Mesendoderm (in vitro differentiated cells): ENCODE measurements around the gene LINC00237.

ENCODE experiments used
- DNase-seq: peaks from one replicate; pipeline ENCODE4 v3.0.0; 2013
- H2AK5ac ChIP-seq: 2 replicates; pipeline ENCODE4 v1.6.1; 2013; ENCODE audit warnings: low read length, inconsistent platforms
- H2BK120ac ChIP-seq: 2 replicates; pipeline ENCODE4 v1.6.1; 2013; ENCODE audit warnings: low read depth, mild to moderate bottlenecking, low read length, moderate library complexity, mixed read lengths
- H2BK15ac ChIP-seq: replicated peaks from 2 replicates; pipeline ENCODE4 v1.6.1; 2013; ENCODE audit warnings: low read depth, mild to moderate bottlenecking, moderate library complexity
- H2BK5ac ChIP-seq: 2 replicates; pipeline ENCODE4 v1.6.1; 2013; ENCODE audit warnings: low read length, inconsistent platforms
- H3K18ac ChIP-seq: 2 replicates; pipeline ENCODE4 v1.6.1; 2013; ENCODE audit warnings: mild to moderate bottlenecking, low read length, mixed read lengths
- H3K23ac ChIP-seq: one replicate; pipeline ENCODE4 v1.6.1; 2013; ENCODE audit warnings: low read length
- H3K27ac ChIP-seq: 2 replicates; pipeline ENCODE4 v1.5.1; 2013; ENCODE audit warnings: low read depth, mild to moderate bottlenecking, inconsistent platforms, low read length, moderate library complexity
- H3K27me3 ChIP-seq: 2 replicates; pipeline ENCODE4 v1.6.1; 2013; ENCODE audit warnings: low read length, control low read depth, mild to moderate bottlenecking, inconsistent platforms; ENCODE audit not compliant: insufficient read depth, poor library complexity
- H3K36me3 ChIP-seq: 2 replicates; pipeline ENCODE4 v1.6.1; 2013; ENCODE audit warnings: low read length, inconsistent platforms; ENCODE audit not compliant: control insufficient read depth, insufficient read depth
- H3K4ac ChIP-seq: one replicate; pipeline ENCODE4 v1.6.1; 2013; ENCODE audit warnings: low read depth, mild to moderate bottlenecking, low read length, moderate library complexity
- H3K4me1 ChIP-seq: 2 replicates; pipeline ENCODE4 v1.6.1; 2013; ENCODE audit warnings: low read depth, low read length, inconsistent platforms; ENCODE audit not compliant: control insufficient read depth
- H3K4me2 ChIP-seq: 2 replicates; pipeline ENCODE4 v1.6.1; 2013; ENCODE audit warnings: low read length
- H3K4me3 ChIP-seq: 2 replicates; pipeline ENCODE4 v1.5.1; 2013; ENCODE audit warnings: mild to moderate bottlenecking, low read length
- H3K56ac ChIP-seq: one replicate; pipeline ENCODE4 v1.6.1; 2013; ENCODE audit warnings: low read length
- H3K79me1 ChIP-seq: 2 replicates; pipeline ENCODE4 v1.6.1; 2013; ENCODE audit warnings: low read length, inconsistent platforms
- H3K79me2 ChIP-seq: 2 replicates; pipeline ENCODE4 v1.6.1; 2013; ENCODE audit warnings: mild to moderate bottlenecking, low read length; ENCODE audit not compliant: control insufficient read depth, insufficient read depth
- H3K9ac ChIP-seq: 2 replicates; pipeline ENCODE4 v1.6.1; 2013; ENCODE audit warnings: low read length, inconsistent platforms
- H4K5ac ChIP-seq: one replicate; pipeline ENCODE4 v1.6.1; 2013; ENCODE audit warnings: low read length
- H4K8ac ChIP-seq: one replicate; pipeline ENCODE4 v1.6.1; 2013; ENCODE audit warnings: low read depth, mild to moderate bottlenecking, control low read depth, low read length, moderate library complexity
- WGBS: extraction: QIAGEN DNeasy Blood & Tissue Kit; methylation state at CpG from one replicate; pipeline ENCODE4 v1.1.7; 2013; ENCODE audit warnings: low lambda C conversion rate, missing lambda C conversion rate; ENCODE audit not compliant: insufficient coverage; ENCODE audit errors: extremely low coverage; 5-methylcytosine and 5-hydroxymethylcytosine counted together

LINC00237 gene

GRCh38 chr20:21133404-21133803 lies 27.2 kb upstream of the LINC00237 start:
- no peak for DNase-seq
- Histone ChIP-seq H2BK15ac (no peak overlapping the region), H4K8ac (no peak overlapping the region), H3K4me3 (no peak overlapping the region), H3K56ac (no peak overlapping the region), H3K9ac (no peak overlapping the region), H3K36me3 (no peaks in the 10 kb centered on the region), H3K18ac (no peak overlapping the region), H3K4ac (no peak overlapping the region), H3K27ac (no peak overlapping the region), H3K4me1 (no peaks in the 10 kb centered on the region), H3K23ac (no peak overlapping the region), H3K79me1 (no peaks in the 10 kb centered on the region), H3K27me3 (no peaks in the 10 kb centered on the region), H2AK5ac (no peak overlapping the region), H3K79me2 (no peaks in the 10 kb centered on the region), H2BK5ac (no peak overlapping the region), H3K4me2 (no peak overlapping the region), H4K5ac (no peak overlapping the region), H2BK120ac (no peak overlapping the region)
- WGBS, result no CpG with 5 or more reads among the region's 4 CpGs

- Histone ChIP-seq H3K79me2 (no peaks in the 10 kb centered on the region), H4K5ac (no peak overlapping the region), H3K27me3 (no peaks in the 10 kb centered on the region), H3K18ac (no peak overlapping the region), H3K4me2 (no peak overlapping the region), H3K4me3 (no peak overlapping the region), H2BK15ac (no peak overlapping the region), H3K23ac (no peak overlapping the region), H2BK120ac (no peak overlapping the region), H3K79me1 (peaks cover 2% of the 10 kb centered on the region), H2AK5ac (no peak overlapping the region), H3K36me3 (no peaks in the 10 kb centered on the region), H3K56ac (no peak overlapping the region), H2BK5ac (no peak overlapping the region), H3K4me1 (no peaks in the 10 kb centered on the region), H3K9ac (no peak overlapping the region), H3K4ac (no peak overlapping the region), H4K8ac (no peak overlapping the region), H3K27ac (no peak overlapping the region)
- WGBS, result no CpG with 5 or more reads among the region's 5 CpGs
- DNase-seq, result peak; percentile 11
Observed at GRCh38 chr20:21129861-21130260, 23.7 kb upstream of the LINC00237 start.

- Histone ChIP-seq H2BK120ac (no peak overlapping the region), H3K27me3 (no peaks in the 10 kb centered on the region), H2AK5ac (no peak overlapping the region), H4K5ac (no peak overlapping the region), H4K8ac (no peak overlapping the region), H3K56ac (no peak overlapping the region), H3K4me2 (no peak overlapping the region), H3K4me3 (no peak overlapping the region), H3K79me1 (peaks cover 2% of the 10 kb centered on the region), H2BK15ac (no peak overlapping the region), H3K79me2 (no peaks in the 10 kb centered on the region), H3K4me1 (no peaks in the 10 kb centered on the region), H3K23ac (no peak overlapping the region), H3K36me3 (no peaks in the 10 kb centered on the region), H2BK5ac (no peak overlapping the region), H3K4ac (no peak overlapping the region), H3K27ac (no peak overlapping the region), H3K9ac (no peak overlapping the region), H3K18ac (no peak overlapping the region)
- DNase-seq, result no peak
- WGBS, result no CpG with 5 or more reads among the region's 5 CpGs
Observed at GRCh38 chr20:21127201-21127981, 21.2 kb upstream of the LINC00237 start.

GRCh38 chr20:21126581-21126870 lies 20.4 kb upstream of the LINC00237 start:
- no peak for DNase-seq
- Histone ChIP-seq H3K4me3 (peak overlapping the region; percentile 74), H2BK15ac (no peak overlapping the region), H3K36me3 (no peaks in the 10 kb centered on the region), H3K4ac (no peak overlapping the region), H4K5ac (no peak overlapping the region), H3K79me1 (peaks cover 2% of the 10 kb centered on the region), H2BK120ac (no peak overlapping the region), H3K27ac (no peak overlapping the region), H3K27me3 (no peaks in the 10 kb centered on the region), H3K4me2 (peak overlapping the region; percentile 86), H3K23ac (no peak overlapping the region), H3K79me2 (no peaks in the 10 kb centered on the region), H2BK5ac (no peak overlapping the region), H3K18ac (no peak overlapping the region), H3K56ac (peak overlapping the region; percentile 90), H2AK5ac (no peak overlapping the region), H4K8ac (no peak overlapping the region), H3K9ac (peak overlapping the region; percentile 80), H3K4me1 (no peaks in the 10 kb centered on the region)
- no CpG with 5 or more reads among the region's 8 CpGs for WGBS

GRCh38 chr20:21125849-21126580 lies 19.9 kb upstream of the LINC00237 start, which contains the start of gene KIZ:
Gene KIZ (plus strand): TSS chr20:21126082. CDS start chr20:21126116, 34 bp downstream.
- Histone ChIP-seq H3K18ac (peak within 1 kb of the TSS; percentile 22), H4K5ac (no peak within 1 kb of the TSS), H3K4ac (no peak within 1 kb of the TSS), H3K56ac (peak within 1 kb of the TSS; percentile 90), H3K9ac (peak within 1 kb of the TSS; percentile 80), H3K4me1 (no peaks in the 10 kb centered on the region), H2BK5ac (no peak within 1 kb of the TSS), H3K23ac (no peak within 1 kb of the TSS), H3K79me1 (peaks cover 2% of the 10 kb centered on the region), H3K4me2 (peak within 1 kb of the TSS; percentile 86), H2BK15ac (no peak within 1 kb of the TSS), H3K27me3 (no peaks in the 10 kb centered on the region), H3K79me2 (no peaks in the 10 kb centered on the region), H3K27ac (peak within 1 kb of the TSS; percentile 70), H2AK5ac (no peak within 1 kb of the TSS), H3K4me3 (peak within 1 kb of the TSS; percentile 74), H4K8ac (no peak within 1 kb of the TSS), H3K36me3 (no peaks in the 10 kb centered on the region), H2BK120ac (no peak within 1 kb of the TSS)
- DNase-seq, result peak; percentile 97
- WGBS, result no CpG with 5 or more reads among the region's 66 CpGs
